HL-60 (cell line): Measurements from ENCODE around the gene CACNA1C.
"Not testable (repeated sequence)": the region's sequence is repeated elsewhere in the genome, so short reads cannot be mapped to it uniquely, and the experiment has no call there.

ENCODE experiments used
- POLR2AphosphoS5 ChIP-seq: IDR thresholded peaks from 2 replicates; pipeline ENCODE4 v1.6.1; 2012; ENCODE audit warnings: low read depth
- SPI1 ChIP-seq: IDR thresholded peaks from 2 replicates; pipeline ENCODE4 v1.6.1; 2012; ENCODE audit warnings: low read depth, mild to moderate bottlenecking, borderline replicate concordance
- TF ChIP-seq, protein P1 (sequence below): IDR thresholded peaks from one replicate; pipeline ENCODE4 v1.5.1; 2011; ENCODE audit warnings: low read length, control low read depth, inconsistent platforms; ENCODE audit not compliant: insufficient read depth
- TF ChIP-seq, protein P2 (sequence below): IDR thresholded peaks from 2 replicates; pipeline ENCODE4 v1.6.1; 2012; ENCODE audit warnings: low read depth; ENCODE audit not compliant: insufficient replicate concordance

DNA sequence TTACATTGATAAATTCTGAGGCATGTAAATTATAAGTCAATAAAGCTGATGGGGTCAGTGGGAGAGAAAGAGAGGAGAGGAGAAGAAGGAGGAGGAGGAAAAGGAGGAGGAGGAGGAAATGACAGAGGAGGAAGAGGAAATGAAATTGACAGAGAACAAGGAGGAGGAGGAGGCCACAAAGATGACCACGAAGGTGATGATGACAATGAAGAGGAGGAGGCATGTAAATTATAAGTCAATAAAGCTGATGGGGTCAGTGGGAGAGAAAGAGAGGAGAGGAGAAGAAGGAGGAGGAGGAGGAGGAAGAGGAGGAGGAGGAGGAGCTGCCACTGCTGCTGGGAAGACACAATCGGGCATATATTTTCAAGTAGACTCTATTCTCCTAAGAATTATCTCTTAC lies 438.6 kb downstream of the CACNA1C start:
- TF ChIP-seq, protein P1, sequence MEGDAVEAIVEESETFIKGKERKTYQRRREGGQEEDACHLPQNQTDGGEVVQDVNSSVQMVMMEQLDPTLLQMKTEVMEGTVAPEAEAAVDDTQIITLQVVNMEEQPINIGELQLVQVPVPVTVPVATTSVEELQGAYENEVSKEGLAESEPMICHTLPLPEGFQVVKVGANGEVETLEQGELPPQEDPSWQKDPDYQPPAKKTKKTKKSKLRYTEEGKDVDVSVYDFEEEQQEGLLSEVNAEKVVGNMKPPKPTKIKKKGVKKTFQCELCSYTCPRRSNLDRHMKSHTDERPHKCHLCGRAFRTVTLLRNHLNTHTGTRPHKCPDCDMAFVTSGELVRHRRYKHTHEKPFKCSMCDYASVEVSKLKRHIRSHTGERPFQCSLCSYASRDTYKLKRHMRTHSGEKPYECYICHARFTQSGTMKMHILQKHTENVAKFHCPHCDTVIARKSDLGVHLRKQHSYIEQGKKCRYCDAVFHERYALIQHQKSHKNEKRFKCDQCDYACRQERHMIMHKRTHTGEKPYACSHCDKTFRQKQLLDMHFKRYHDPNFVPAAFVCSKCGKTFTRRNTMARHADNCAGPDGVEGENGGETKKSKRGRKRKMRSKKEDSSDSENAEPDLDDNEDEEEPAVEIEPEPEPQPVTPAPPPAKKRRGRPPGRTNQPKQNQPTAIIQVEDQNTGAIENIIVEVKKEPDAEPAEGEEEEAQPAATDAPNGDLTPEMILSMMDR = not testable (repeated sequence)
- not testable (repeated sequence) for TF ChIP-seq POLR2AphosphoS5, SPI1
- TF ChIP-seq, protein P2, sequence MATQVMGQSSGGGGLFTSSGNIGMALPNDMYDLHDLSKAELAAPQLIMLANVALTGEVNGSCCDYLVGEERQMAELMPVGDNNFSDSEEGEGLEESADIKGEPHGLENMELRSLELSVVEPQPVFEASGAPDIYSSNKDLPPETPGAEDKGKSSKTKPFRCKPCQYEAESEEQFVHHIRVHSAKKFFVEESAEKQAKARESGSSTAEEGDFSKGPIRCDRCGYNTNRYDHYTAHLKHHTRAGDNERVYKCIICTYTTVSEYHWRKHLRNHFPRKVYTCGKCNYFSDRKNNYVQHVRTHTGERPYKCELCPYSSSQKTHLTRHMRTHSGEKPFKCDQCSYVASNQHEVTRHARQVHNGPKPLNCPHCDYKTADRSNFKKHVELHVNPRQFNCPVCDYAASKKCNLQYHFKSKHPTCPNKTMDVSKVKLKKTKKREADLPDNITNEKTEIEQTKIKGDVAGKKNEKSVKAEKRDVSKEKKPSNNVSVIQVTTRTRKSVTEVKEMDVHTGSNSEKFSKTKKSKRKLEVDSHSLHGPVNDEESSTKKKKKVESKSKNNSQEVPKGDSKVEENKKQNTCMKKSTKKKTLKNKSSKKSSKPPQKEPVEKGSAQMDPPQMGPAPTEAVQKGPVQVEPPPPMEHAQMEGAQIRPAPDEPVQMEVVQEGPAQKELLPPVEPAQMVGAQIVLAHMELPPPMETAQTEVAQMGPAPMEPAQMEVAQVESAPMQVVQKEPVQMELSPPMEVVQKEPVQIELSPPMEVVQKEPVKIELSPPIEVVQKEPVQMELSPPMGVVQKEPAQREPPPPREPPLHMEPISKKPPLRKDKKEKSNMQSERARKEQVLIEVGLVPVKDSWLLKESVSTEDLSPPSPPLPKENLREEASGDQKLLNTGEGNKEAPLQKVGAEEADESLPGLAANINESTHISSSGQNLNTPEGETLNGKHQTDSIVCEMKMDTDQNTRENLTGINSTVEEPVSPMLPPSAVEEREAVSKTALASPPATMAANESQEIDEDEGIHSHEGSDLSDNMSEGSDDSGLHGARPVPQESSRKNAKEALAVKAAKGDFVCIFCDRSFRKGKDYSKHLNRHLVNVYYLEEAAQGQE = not testable (repeated sequence)
